B cell (primary cell): Measurements from ENCODE around the gene NT5C1B. TPM values are rescaled to one million over a fixed set of nuclear protein-coding genes. Genes with fewer than 3 reads are reported as not detected.

Source experiments
- ATAC-seq: fragments of 200-7000 bp; cut with Tn5 transposase; one replicate; pipeline ENCODE4 v1.10.0; 2021; ENCODE audit warnings: low read depth, mild to moderate bottlenecking, moderate number of reproducible peaks, moderate library complexity
- CTCF ChIA-PET: fragments of 350-600 bp; sonication (Branson Sonifier 250); formaldehyde crosslinking; loops from one replicate; lab custom pipeline; 2021; ENCODE audit warnings: antibody characterized with exemption, inconsistent platforms; lab: Charles Lee
- POLR2A ChIA-PET: fragments of 350-600 bp; sonication (Branson Sonifier 250); formaldehyde crosslinking; loops from one replicate; lab custom pipeline; 2021; ENCODE audit warnings: antibody characterized with exemption; lab: Charles Lee
- DNase-seq: peaks from one replicate; pipeline ENCODE4 v3.0.0; 2013
- H2AFZ ChIP-seq: 2 replicates; pipeline ENCODE4 v1.6.1; 2012; ENCODE audit warnings: mild to moderate bottlenecking, low read depth, low read length; ENCODE audit not compliant: insufficient read depth, poor library complexity, severe bottlenecking
- H3K27ac ChIP-seq, 2 donors: 1 replicate in 1 of 2; 2 replicates in 1 of 2; pipeline ENCODE4 v1.5.1; 2012 to 2013; ENCODE audit warnings: low read length in 2 of 2, mild to moderate bottlenecking in 2 of 2, moderate library complexity in 1 of 2
- H3K27me3 ChIP-seq, 4 experiments: fragments of 200-600 bp in 1 of 4; sonication (generic) in 1 of 4; replicated peaks in 1 of 4; 1 replicate in 2 of 4; 2 replicates in 2 of 4; pipeline versions ENCODE4 v1.6.1 to v1.7.0; 2013 to 2016; ENCODE audit warnings: low read length in 3 of 4, mild to moderate bottlenecking in 2 of 4, mixed read lengths in 1 of 4, moderate library complexity in 1 of 4; ENCODE audit not compliant: insufficient read depth in 4 of 4, control insufficient read depth in 3 of 4; ENCODE audit errors: control extremely low read depth in 1 of 4
- H3K36me3 ChIP-seq, 2 experiments: replicated peaks in 1 of 2; 1 replicate in 1 of 2; 2 replicates in 1 of 2; pipeline versions ENCODE4 v1.6.1 to v1.7.1; 2013; ENCODE audit warnings: low read length in 1 of 2; ENCODE audit not compliant: insufficient read depth in 2 of 2, control insufficient read depth in 1 of 2; ENCODE audit errors: control extremely low read depth in 1 of 2, extremely low read depth in 1 of 2
- H3K4me1 ChIP-seq, 2 donors: fragments of 200-600 bp in 1 of 2; sonication (generic) in 1 of 2; 1 replicate in 1 of 2; 2 replicates in 1 of 2; pipeline versions ENCODE4 v1.5.1 to v1.6.1; 2013 to 2017; ENCODE audit warnings: low read length in 2 of 2; ENCODE audit not compliant: control insufficient read depth in 2 of 2, insufficient read depth in 2 of 2
- H3K4me2 ChIP-seq: replicated peaks from 2 replicates; pipeline ENCODE3; 2012; ENCODE audit warnings: mild to moderate bottlenecking, low read depth, low read length; ENCODE audit not compliant: poor library complexity, severe bottlenecking
- H3K4me3 ChIP-seq, 5 experiments: fragments of 200-600 bp in 1 of 5; sonication (generic) in 1 of 5; 1 replicate in 3 of 5; 2 replicates in 2 of 5; pipeline versions ENCODE4 v1.5.1 to v1.7.0; 2011 to 2016; ENCODE audit warnings: low read length in 4 of 5, mild to moderate bottlenecking in 4 of 5, low read depth in 2 of 5, control low read depth in 1 of 5, moderate library complexity in 1 of 5; ENCODE audit not compliant: insufficient read depth in 1 of 5; ENCODE audit errors: control extremely low read depth in 1 of 5, extremely low read depth in 1 of 5
- H3K79me2 ChIP-seq: fragments of 200-600 bp; sonication (generic); one replicate; pipeline ENCODE4 v1.6.0; 2016; ENCODE audit warnings: low read length; ENCODE audit not compliant: control insufficient read depth, insufficient read depth
- H3K9ac ChIP-seq: fragments of 200-600 bp; sonication (generic); 2 replicates; pipeline ENCODE4 v1.6.1; 2017; ENCODE audit warnings: mild to moderate bottlenecking, low read length, moderate library complexity
- H3K9me3 ChIP-seq, 3 donors: one replicate each; pipeline versions ENCODE4 v1.6.1 to v1.7.1; 2013; ENCODE audit warnings: low read length in 2 of 3; ENCODE audit not compliant: control insufficient read depth in 2 of 3, insufficient read depth in 1 of 3; ENCODE audit errors: control extremely low read depth in 1 of 3
- H4K20me1 ChIP-seq: 2 replicates; pipeline ENCODE4 v1.6.0; 2012; ENCODE audit warnings: mild to moderate bottlenecking, low read length; ENCODE audit not compliant: insufficient read depth, control insufficient read depth, poor library complexity, severe bottlenecking
- H3K27ac Mint-ChIP-seq: one replicate; pipeline ENCODE4 v1.8.0; 2021; ENCODE audit warnings: mixed read lengths
- H3K27me3 Mint-ChIP-seq: one replicate; pipeline ENCODE4 v1.8.0; 2021; ENCODE audit warnings: mixed read lengths
- H3K4me1 Mint-ChIP-seq: one replicate; pipeline ENCODE4 v1.8.0; 2021; ENCODE audit warnings: mixed read lengths
- H3K4me3 Mint-ChIP-seq: one replicate; pipeline ENCODE4 v1.8.0; 2021; ENCODE audit warnings: mixed read lengths
- H3K9me3 Mint-ChIP-seq: one replicate; pipeline ENCODE4 v1.8.0; 2022; ENCODE audit warnings: mixed read lengths; ENCODE audit not compliant: insufficient read depth
- EZH2 ChIP-seq: IDR thresholded peaks from 2 replicates; pipeline ENCODE4 v1.6.1; 2012; ENCODE audit warnings: borderline replicate concordance, low read depth, mild to moderate bottlenecking, moderate library complexity, low read length; ENCODE audit not compliant: insufficient read depth, poor library complexity, severe bottlenecking
- WGBS: methylation state at CpG from one replicate; pipeline ENCODE4 v1.1.5; 2013; ENCODE audit warnings: missing lambda C conversion rate; ENCODE audit not compliant: insufficient coverage; 5-methylcytosine and 5-hydroxymethylcytosine counted together
- intact Hi-C: fragments of 100-400 bp; cut with micrococcal nuclease; formaldehyde crosslinking; loops from one replicate; pipeline ENCODE4 v1.10.0; 2022
- polyA plus RNA-seq: library from polyadenylated mRNA; depleted of rRNA; stranded (reverse); fragments of >200 nt; gene quantifications from 2 replicates; pipeline ENCODE4 v1.2.3, GENCODE V29; 2012
- total RNA-seq, 2 donors: library from RNA; stranded (reverse); fragments of 120-200 nt in 1 of 2; gene quantifications; 1 replicate in 1 of 2; 2 replicates in 1 of 2; pipeline versions ENCODE4 v1.2.3 to v1.2.4, GENCODE V29; 2013 to 2022
- TF ChIP-seq, protein P1 (sequence below): fragments of 200-600 bp; IDR thresholded peaks from one replicate; pipeline ENCODE4 v1.8.0; 2022; ENCODE audit warnings: antibody characterized with exemption, mild to moderate bottlenecking

The NT5C1B gene
- total and polyA plus RNA-seq, 2 donors (not counting 1 experiment from before 2014, with no cell fraction given): not detected

DNA sequence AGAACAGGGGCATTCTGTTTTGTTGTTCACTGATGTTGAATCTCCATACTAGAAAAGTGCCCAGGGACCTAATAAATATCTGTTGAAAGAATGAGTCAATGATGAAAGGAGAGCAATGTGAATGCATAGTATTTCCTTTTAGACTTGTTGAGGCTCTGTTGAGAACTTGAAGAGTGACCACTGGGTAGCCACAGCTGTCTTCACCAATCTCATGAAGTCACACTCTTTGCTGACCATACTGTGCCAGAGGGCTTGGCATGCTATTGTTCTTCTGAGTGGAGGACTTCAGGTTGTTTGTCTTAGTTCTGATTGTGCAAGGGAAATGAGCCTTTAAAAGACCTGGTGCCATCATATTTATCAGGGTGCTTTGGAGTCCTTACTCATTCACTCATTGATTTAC is 41.6 kb upstream of the NT5C1B start:
- no peaks in the 10 kb centered on the region for H3K36me3 ChIP-seq
- intact Hi-C loops: no loop called here
- Mint-ChIP-seq H3K4me1 (no peaks in the 10 kb centered on the region), H3K9me3 (peaks cover 9% of the 10 kb centered on the region), H3K4me3 (no peak overlapping the region), H3K27me3 (no peaks in the 10 kb centered on the region), H3K27ac (no peak overlapping the region)
- ChIA-PET POLR2A (no interaction called here), CTCF (no interaction called here)
- TF ChIP-seq EZH2: no peak
- TF ChIP-seq, protein P1, sequence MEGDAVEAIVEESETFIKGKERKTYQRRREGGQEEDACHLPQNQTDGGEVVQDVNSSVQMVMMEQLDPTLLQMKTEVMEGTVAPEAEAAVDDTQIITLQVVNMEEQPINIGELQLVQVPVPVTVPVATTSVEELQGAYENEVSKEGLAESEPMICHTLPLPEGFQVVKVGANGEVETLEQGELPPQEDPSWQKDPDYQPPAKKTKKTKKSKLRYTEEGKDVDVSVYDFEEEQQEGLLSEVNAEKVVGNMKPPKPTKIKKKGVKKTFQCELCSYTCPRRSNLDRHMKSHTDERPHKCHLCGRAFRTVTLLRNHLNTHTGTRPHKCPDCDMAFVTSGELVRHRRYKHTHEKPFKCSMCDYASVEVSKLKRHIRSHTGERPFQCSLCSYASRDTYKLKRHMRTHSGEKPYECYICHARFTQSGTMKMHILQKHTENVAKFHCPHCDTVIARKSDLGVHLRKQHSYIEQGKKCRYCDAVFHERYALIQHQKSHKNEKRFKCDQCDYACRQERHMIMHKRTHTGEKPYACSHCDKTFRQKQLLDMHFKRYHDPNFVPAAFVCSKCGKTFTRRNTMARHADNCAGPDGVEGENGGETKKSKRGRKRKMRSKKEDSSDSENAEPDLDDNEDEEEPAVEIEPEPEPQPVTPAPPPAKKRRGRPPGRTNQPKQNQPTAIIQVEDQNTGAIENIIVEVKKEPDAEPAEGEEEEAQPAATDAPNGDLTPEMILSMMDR: no peak
- no peak for ATAC-seq
- H3K4me2 ChIP-seq: no peak overlapping the region
- H3K9ac ChIP-seq: no peak overlapping the region
- H4K20me1 ChIP-seq: no peaks in the 10 kb centered on the region
- H3K9me3 ChIP-seq: peaks cover 1 to 8% (median 6%) of the 10 kb centered on the region in 3 donors
- H3K4me1 ChIP-seq: no peaks in the 10 kb centered on the region
- H2AFZ ChIP-seq: no peak overlapping the region
- H3K79me2 ChIP-seq: no peaks in the 10 kb centered on the region
- no peak overlapping the region for H3K4me3 ChIP-seq
- DNase-seq: no peak
- no peak overlapping the region for H3K27ac ChIP-seq
- no peaks in the 10 kb centered on the region for H3K27me3 ChIP-seq

DNA sequence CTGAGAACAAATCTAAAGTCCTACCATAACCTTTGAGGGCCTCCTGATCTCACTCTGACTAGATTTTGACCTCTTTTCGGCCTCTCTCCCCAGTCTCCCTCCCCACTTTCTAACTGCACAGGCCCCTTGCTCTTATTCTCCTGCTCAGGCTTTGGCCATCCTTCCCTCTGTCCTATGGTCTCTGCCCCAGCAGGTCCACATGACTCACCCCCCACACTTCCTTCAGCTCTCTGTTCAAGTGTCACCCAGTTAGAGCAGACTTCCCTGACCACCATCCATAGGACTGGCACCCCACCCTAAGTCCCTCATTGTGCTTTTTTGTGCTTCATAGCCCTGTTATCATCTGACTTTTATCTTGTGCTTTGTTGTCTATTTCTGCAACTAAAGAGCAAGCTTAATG is 41.2 kb upstream of the NT5C1B start:
- no peak overlapping the region for H3K4me3 ChIP-seq
- Mint-ChIP-seq H3K4me1 (no peaks in the 10 kb centered on the region), H3K27ac (no peak overlapping the region), H3K4me3 (no peak overlapping the region), H3K9me3 (peaks cover 9% of the 10 kb centered on the region), H3K27me3 (no peaks in the 10 kb centered on the region)
- no peak for ATAC-seq
- 64% methylated on average over 1 of the region's 1 CpG for WGBS
- H3K27ac ChIP-seq: no peak overlapping the region
- no peaks in the 10 kb centered on the region for H3K36me3 ChIP-seq
- H2AFZ ChIP-seq: no peak overlapping the region
- ChIA-PET POLR2A (no interaction called here), CTCF (no interaction called here)
- H3K9ac ChIP-seq: no peak overlapping the region
- H3K79me2 ChIP-seq: no peaks in the 10 kb centered on the region
- H3K4me2 ChIP-seq: no peak overlapping the region
- H3K9me3 ChIP-seq: peaks cover 1 to 8% (median 5%) of the 10 kb centered on the region in 3 donors
- no peaks in the 10 kb centered on the region for H3K4me1 ChIP-seq
- H3K27me3 ChIP-seq: no peaks in the 10 kb centered on the region
- DNase-seq: no peak
- TF ChIP-seq, protein P1: no peak
- TF ChIP-seq EZH2: no peak
- no peaks in the 10 kb centered on the region for H4K20me1 ChIP-seq
- intact Hi-C loops: no loop called here
